A673 (cell line): ENCODE measurements around the gene PCDHGB1. TPM values are rescaled to one million over a fixed set of nuclear protein-coding genes. Genes with fewer than 3 reads are reported as not detected.

ENCODE experiments used
- BruUV-seq: library from RNA; stranded (reverse); fragments of 400-500 nt; replicated peaks from 2 replicates; lab custom pipeline; 2021; lab: Mats Ljungman, UMichigan
- CTCF ChIA-PET: fragments of 300-600 bp; sonication (Branson Sonifier 250); formaldehyde crosslinking; loops from one replicate; lab custom pipeline; 2022; ENCODE audit warnings: antibody characterized with exemption; lab: Charles Lee
- POLR2A ChIA-PET: fragments of 300-600 bp; sonication (Branson Sonifier 250); formaldehyde crosslinking; loops from one replicate; lab custom pipeline; 2022; ENCODE audit warnings: antibody characterized with exemption; ENCODE audit not compliant: low non-redundant PET; lab: Charles Lee
- DNase-seq: peaks from one replicate; pipeline ENCODE4 v3.0.0-alpha.2; 2015; ENCODE audit warnings: low spot score
- H3K27ac ChIP-seq: fragments of 200-600 bp; sonication (generic); 2 replicates; pipeline ENCODE4 v1.5.1; 2016; ENCODE audit warnings: mixed run types, low read depth, mild to moderate bottlenecking, mixed read lengths, antibody characterized with exemption, low read length; ENCODE audit not compliant: poor library complexity, severe bottlenecking
- H3K27me3 ChIP-seq: fragments of 200-600 bp; sonication (generic); replicated peaks from 2 replicates; pipeline ENCODE4 v1.6.1; 2017; ENCODE audit warnings: mixed run types, low read depth, mild to moderate bottlenecking, mixed read lengths, antibody characterized with exemption, low read length; ENCODE audit not compliant: insufficient read depth, poor library complexity
- H3K36me3 ChIP-seq: fragments of 200-600 bp; sonication (generic); 2 replicates; pipeline ENCODE4 v1.6.1; 2016; ENCODE audit warnings: mixed run types, mild to moderate bottlenecking, mixed read lengths, antibody characterized with exemption, low read length; ENCODE audit not compliant: insufficient read depth, poor library complexity, severe bottlenecking
- H3K4me1 ChIP-seq: fragments of 200-600 bp; sonication (generic); 2 replicates; pipeline ENCODE4 v1.6.1; 2017; ENCODE audit warnings: mixed run types, mild to moderate bottlenecking, mixed read lengths, antibody characterized with exemption, low read length; ENCODE audit not compliant: insufficient read depth, poor library complexity, severe bottlenecking
- H3K4me3 ChIP-seq: fragments of 200-600 bp; sonication (generic); 2 replicates; pipeline ENCODE4 v1.5.1; 2016; ENCODE audit warnings: low read depth, mixed run types, mild to moderate bottlenecking, mixed read lengths, low read length; ENCODE audit not compliant: poor library complexity, severe bottlenecking
- H3K9me3 ChIP-seq: fragments of 200-600 bp; sonication (generic); 2 replicates; pipeline ENCODE4 v1.6.1; 2016; ENCODE audit warnings: mixed run types, low read depth, mild to moderate bottlenecking, mixed read lengths, antibody characterized with exemption, low read length; ENCODE audit not compliant: poor library complexity, severe bottlenecking
- CTCF ChIP-seq: fragments of 300-800, 200-600 bp; sonication (generic); conservative IDR thresholded peaks from 2 replicates; pipeline ENCODE4 v1.5.1; 2017; ENCODE audit warnings: low read depth, mild to moderate bottlenecking, antibody characterized with exemption, low read length, moderate library complexity, mixed read lengths
- EZH2 ChIP-seq: fragments of 200-600 bp; sonication (generic); IDR thresholded peaks from 2 replicates; pipeline ENCODE4 v1.6.1; 2017; ENCODE audit warnings: borderline replicate concordance, low read depth, mild to moderate bottlenecking, mixed read lengths, antibody characterized with exemption, low read length; ENCODE audit not compliant: poor library complexity, severe bottlenecking
- intact Hi-C: fragments of 100-400 bp; cut with micrococcal nuclease; formaldehyde crosslinking; loops from one replicate; pipeline ENCODE4 v1.10.0; 2022; ENCODE audit not compliant: unreplicated experiment
- total RNA-seq: library from RNA; stranded (reverse); gene quantifications from 2 replicates; pipeline ENCODE4 v1.2.3, GENCODE V29; 2021

Gene PCDHGB1
- total RNA-seq, 1 experiment from 2014 or later: 7.6 TPM

DNA sequence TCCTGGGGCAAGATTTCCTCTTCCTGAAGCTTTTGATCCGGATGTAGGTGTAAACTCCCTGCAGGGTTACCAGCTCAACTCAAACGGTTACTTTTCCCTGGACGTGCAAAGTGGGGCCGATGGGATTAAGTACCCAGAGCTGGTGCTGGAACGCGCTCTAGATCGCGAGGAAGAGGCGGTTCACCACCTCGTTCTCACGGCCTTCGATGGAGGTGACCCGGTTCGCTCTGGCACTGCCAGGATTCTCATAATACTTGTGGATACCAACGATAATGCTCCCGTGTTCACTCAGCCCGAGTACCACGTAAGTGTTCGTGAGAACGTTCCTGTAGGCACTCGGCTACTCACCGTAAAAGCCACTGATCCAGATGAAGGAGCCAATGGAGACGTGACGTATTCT is 5.7 kb downstream of the PCDHGB1 start:
- Histone ChIP-seq H3K27ac (no peak overlapping the region), H3K36me3 (no peaks in the 10 kb centered on the region), H3K4me3 (no peak overlapping the region), H3K9me3 (peaks cover 46% of the 10 kb centered on the region), H3K4me1 (no peaks in the 10 kb centered on the region), H3K27me3 (no peaks in the 10 kb centered on the region)
- ChIA-PET CTCF (no interaction called here), POLR2A (no interaction called here)
- TF ChIP-seq EZH2 (no peak), CTCF (no peak)
- no peak for DNase-seq
- BruUV-seq: no TSS peak
- intact Hi-C loops: no loop called here

DNA sequence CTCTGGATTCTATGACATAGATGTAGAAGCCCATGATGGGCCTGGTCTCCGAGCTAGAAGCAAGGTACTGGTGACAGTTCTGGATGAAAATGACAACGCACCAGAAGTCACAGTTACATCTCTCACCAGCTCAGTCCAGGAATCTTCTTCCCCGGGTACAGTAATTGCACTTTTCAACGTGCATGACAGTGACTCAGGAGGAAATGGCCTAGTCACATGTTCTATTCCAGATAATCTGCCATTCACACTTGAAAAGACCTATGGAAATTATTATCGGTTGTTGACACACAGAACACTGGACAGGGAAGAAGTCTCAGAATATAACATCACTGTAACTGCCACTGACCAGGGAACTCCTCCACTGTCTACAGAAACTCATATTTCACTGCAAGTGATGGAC is 6.2 kb downstream of the PCDHGB1 start:
- no peaks in the 10 kb centered on the region for H3K4me1 ChIP-seq
- H3K27ac ChIP-seq: no peak overlapping the region
- peaks cover 47% of the 10 kb centered on the region for H3K9me3 ChIP-seq
- ChIA-PET POLR2A (no interaction called here), CTCF (no interaction called here)
- H3K36me3 ChIP-seq: no peaks in the 10 kb centered on the region
- no peak overlapping the region for H3K4me3 ChIP-seq
- intact Hi-C loops: no loop called here
- TF ChIP-seq EZH2 (no peak), CTCF (no peak)
- H3K27me3 ChIP-seq: no peaks in the 10 kb centered on the region
- no TSS peak for BruUV-seq
- no peak for DNase-seq

DNA sequence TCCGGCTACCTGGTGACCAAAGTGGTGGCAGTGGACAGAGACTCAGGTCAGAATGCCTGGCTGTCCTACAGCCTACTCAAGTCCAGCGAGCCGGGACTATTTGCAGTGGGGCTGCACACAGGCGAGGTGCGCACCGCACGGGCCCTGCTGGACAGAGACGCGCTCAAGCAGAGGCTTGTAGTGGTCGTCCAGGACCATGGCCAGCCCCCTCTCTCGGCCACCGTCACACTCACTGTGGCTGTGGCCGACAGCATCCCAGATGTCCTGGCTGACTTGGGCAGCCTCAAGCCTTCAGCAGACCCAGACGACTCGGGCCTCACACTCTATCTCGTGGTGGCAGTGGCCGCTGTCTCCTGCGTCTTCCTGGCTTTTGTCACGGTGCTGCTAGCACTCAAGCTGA is 7.1 kb downstream of the PCDHGB1 start:
- ChIA-PET POLR2A (no interaction called here), CTCF (no interaction called here)
- no peak for DNase-seq
- H3K27me3 ChIP-seq: no peaks in the 10 kb centered on the region
- intact Hi-C loops: no loop called here
- no peaks in the 10 kb centered on the region for H3K36me3 ChIP-seq
- peaks cover 45% of the 10 kb centered on the region for H3K9me3 ChIP-seq
- TF ChIP-seq CTCF (no peak), EZH2 (no peak)
- H3K4me1 ChIP-seq: no peaks in the 10 kb centered on the region
- no peak overlapping the region for H3K4me3 ChIP-seq
- H3K27ac ChIP-seq: no peak overlapping the region
- BruUV-seq: no TSS peak
